K562 (cell line): ENCODE results near the gene GHR. TPM values are rescaled to one million over a fixed set of nuclear protein-coding genes. Genes with fewer than 3 reads are reported as not detected.

Experiments
- ARID3A ChIP-seq: IDR thresholded peaks from 2 replicates; pipeline ENCODE4 v1.6.1; 2012; ENCODE audit warnings: low read depth, low read length, improper control_type of control experiment, borderline replicate concordance
- CXXC5 ChIP-seq: fragments of 250-450 bp; sonication (Bioruptor Pico); IDR thresholded peaks from 2 replicates; pipeline ENCODE4 v1.8.0; 2022; ENCODE audit warnings: inconsistent platforms, mild to moderate bottlenecking, moderate library complexity
- FOXJ2 ChIP-seq: fragments of 200-800 bp; sonication (Bioruptor generic); IDR thresholded peaks from 2 replicates; pipeline ENCODE4 v1.6.1; 2016; ENCODE audit warnings: missing genetic modification characterization, missing compliant biosample characterization
- POLR3G ChIP-seq: IDR thresholded peaks from 2 replicates; pipeline ENCODE4 v1.6.1; 2011; ENCODE audit not compliant: insufficient read length, insufficient replicate concordance; ENCODE audit errors: extremely low read depth
- TEAD4 ChIP-seq, 2 experiments: sonication (generic) in 1 of 2; formaldehyde crosslinking in 1 of 2; IDR thresholded peaks; 2 replicates each; pipeline versions ENCODE4 v1.6.1 to v1.8.0; 2012 to 2022; ENCODE audit warnings: borderline replicate concordance in 1 of 2, inconsistent platforms in 1 of 2, low read length in 1 of 2, mild to moderate bottlenecking in 1 of 2, missing genetic modification reagents in 1 of 2
- ZEB2 ChIP-seq: fragments of 450-650 bp; IDR thresholded peaks from 2 replicates; pipeline ENCODE4 v1.6.1; 2016
- ZKSCAN8 ChIP-seq: fragments of 200-800 bp; sonication (Bioruptor generic); IDR thresholded peaks from 2 replicates; pipeline ENCODE4 v1.6.1; 2016; ENCODE audit warnings: missing genetic modification characterization, missing compliant biosample characterization
- ZNF140 ChIP-seq: fragments of 250-450 bp; sonication (Bioruptor Pico); IDR thresholded peaks from 2 replicates; pipeline ENCODE4 v1.8.0; 2021; ENCODE audit warnings: moderate library complexity, mild to moderate bottlenecking, inconsistent platforms
- ZNF407 ChIP-seq: fragments of 450-650 bp; IDR thresholded peaks from 2 replicates; pipeline ENCODE4 v1.6.1; 2016; ENCODE audit warnings: low read depth
- ZZZ3 ChIP-seq: fragments of 450-650 bp; IDR thresholded peaks from 2 replicates; pipeline ENCODE4 v1.6.1; 2016; ENCODE audit warnings: antibody characterized with exemption, mild to moderate bottlenecking, moderate library complexity
- polyA plus RNA-seq, 8 experiments: library from polyadenylated mRNA; depleted of rRNA in 4 of 8; stranded (reverse) in 5 of 8; unstranded in 3 of 8; fragments of >200 nt; fragmentation: Nextera tagmentation in 2 of 8; fragmentation: Illumina TruSeq in 1 of 8; extraction: Ambion mirVana in 2 of 8; extraction: Trizol in 1 of 8; gene quantifications; 2 replicates each; pipeline versions ENCODE4 v1.2.1 to v1.2.3, GENCODE V29; 2011 to 2014; ENCODE audit warnings: inconsistent platforms in 1 of 8, missing spikeins in 1 of 8
- total RNA-seq, 7 experiments: library from RNA; depleted of rRNA in 6 of 7; stranded (reverse); fragments of >200 nt in 6 of 7; fragmentation: Illumina TruSeq in 2 of 7; extraction: Trizol in 2 of 7; gene quantifications; 2 replicates each; pipeline versions ENCODE4 v1.2.1 to v1.2.3, GENCODE V29; 2011 to 2021; ENCODE audit warnings: low replicate concordance in 1 of 7
- TF ChIP-seq, protein P1 (sequence below): sonication (generic); formaldehyde crosslinking; IDR thresholded peaks from 2 replicates; pipeline ENCODE4 v1.8.1; 2023; ENCODE audit warnings: missing genetic modification reagents, mild to moderate bottlenecking, borderline replicate concordance

GHR gene
- total and polyA plus RNA-seq, 9 of the 15 experiments (the other 6 are each of a cell fraction or from before 2014, with no cell fraction given): 0.01 to 0.13 (median 0.07) TPM; not detected in 5

- TF ChIP-seq ZZZ3 (no peak), FOXJ2 (tag) (no peak), ZNF140 (CRISPR knock-in tag) (no peak), ZKSCAN8 (no peak), ARID3A (no peak), ZNF407 (no peak), POLR3G (no peak), ZEB2 (0 out of 2 replicates have a peak, but pooled peaks have one; percentile 33), TEAD4 (IDR thresholded peaks at IDR 0.05; ENCODE audit: low read length) (no peak), TEAD4 (CRISPR knock-in tag; IDR thresholded peaks at IDR 0.05; ENCODE audit: borderline replicate concordance) (no peak), CXXC5 (CRISPR knock-in tag) (no peak)
- TF ChIP-seq, protein P1, sequence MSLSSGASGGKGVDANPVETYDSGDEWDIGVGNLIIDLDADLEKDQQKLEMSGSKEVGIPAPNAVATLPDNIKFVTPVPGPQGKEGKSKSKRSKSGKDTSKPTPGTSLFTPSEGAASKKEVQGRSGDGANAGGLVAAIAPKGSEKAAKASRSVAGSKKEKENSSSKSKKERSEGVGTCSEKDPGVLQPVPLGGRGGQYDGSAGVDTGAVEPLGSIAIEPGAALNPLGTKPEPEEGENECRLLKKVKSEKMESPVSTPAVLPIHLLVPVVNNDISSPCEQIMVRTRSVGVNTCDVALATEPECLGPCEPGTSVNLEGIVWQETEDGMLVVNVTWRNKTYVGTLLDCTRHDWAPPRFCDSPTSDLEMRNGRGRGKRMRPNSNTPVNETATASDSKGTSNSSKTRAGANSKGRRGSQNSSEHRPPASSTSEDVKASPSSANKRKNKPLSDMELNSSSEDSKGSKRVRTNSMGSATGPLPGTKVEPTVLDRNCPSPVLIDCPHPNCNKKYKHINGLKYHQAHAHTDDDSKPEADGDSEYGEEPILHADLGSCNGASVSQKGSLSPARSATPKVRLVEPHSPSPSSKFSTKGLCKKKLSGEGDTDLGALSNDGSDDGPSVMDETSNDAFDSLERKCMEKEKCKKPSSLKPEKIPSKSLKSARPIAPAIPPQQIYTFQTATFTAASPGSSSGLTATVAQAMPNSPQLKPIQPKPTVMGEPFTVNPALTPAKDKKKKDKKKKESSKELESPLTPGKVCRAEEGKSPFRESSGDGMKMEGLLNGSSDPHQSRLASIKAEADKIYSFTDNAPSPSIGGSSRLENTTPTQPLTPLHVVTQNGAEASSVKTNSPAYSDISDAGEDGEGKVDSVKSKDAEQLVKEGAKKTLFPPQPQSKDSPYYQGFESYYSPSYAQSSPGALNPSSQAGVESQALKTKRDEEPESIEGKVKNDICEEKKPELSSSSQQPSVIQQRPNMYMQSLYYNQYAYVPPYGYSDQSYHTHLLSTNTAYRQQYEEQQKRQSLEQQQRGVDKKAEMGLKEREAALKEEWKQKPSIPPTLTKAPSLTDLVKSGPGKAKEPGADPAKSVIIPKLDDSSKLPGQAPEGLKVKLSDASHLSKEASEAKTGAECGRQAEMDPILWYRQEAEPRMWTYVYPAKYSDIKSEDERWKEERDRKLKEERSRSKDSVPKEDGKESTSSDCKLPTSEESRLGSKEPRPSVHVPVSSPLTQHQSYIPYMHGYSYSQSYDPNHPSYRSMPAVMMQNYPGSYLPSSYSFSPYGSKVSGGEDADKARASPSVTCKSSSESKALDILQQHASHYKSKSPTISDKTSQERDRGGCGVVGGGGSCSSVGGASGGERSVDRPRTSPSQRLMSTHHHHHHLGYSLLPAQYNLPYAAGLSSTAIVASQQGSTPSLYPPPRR (CRISPR knock-in tag): no peak
Measured at GRCh38 chr5:42756606-42757601, 333.7 kb downstream of the GHR start, which contains the start of gene CCDC152 (continued).
